Activated CD8-positive, alpha-beta memory T cell treated with anti-CD3 and anti-CD28 coated beads, Interleukin-2, amount 50 U/mL, for 4 hours (primary cell): ENCODE results near the gene KRTDAP.

Experiments used
- DNase-seq: peaks from one replicate; pipeline ENCODE4 v3.0.0-alpha.2; 2020

Gene KRTDAP

GRCh38 chr19:35449359-35450043, 40.8 kb downstream of the KRTDAP start:
- no peak for DNase-seq

GRCh38 chr19:35447606-35448469, 42.4 kb downstream of the KRTDAP start, which contains the start of gene FFAR2:
Gene FFAR2 (plus strand): TSS chr19:35448257. CDS start chr19:35449715, 1,458 bp downstream.
- no peak for DNase-seq

GRCh38 chr19:35445826-35446593, 44.3 kb downstream of the KRTDAP start:
- no peak for DNase-seq

GRCh38 chr19:35444735-35445134, 45.5 kb downstream of the KRTDAP start:
- DNase-seq = no peak

- DNase-seq = no peak
These were observed 48.2 kb downstream of the KRTDAP start for GRCh38 chr19:35442091-35442490.

GRCh38 chr19:35439921-35440320, 50.3 kb downstream of the KRTDAP start:
- DNase-seq = no peak

- no peak for DNase-seq
These were observed 51.7 kb downstream of the KRTDAP start for GRCh38 chr19:35438527-35438926.

- DNase-seq = no peak
These were observed 52.2 kb downstream of the KRTDAP start for GRCh38 chr19:35438096-35438495.

GRCh38 chr19:35437406-35437951, 52.8 kb downstream of the KRTDAP start:
- DNase-seq = no peak
